Ovary (tissue), 9 donors: Measurements from ENCODE around the gene CILP. TPM values are rescaled to one million over a fixed set of nuclear protein-coding genes. Genes with fewer than 3 reads are reported as not detected.
A peak's percentile ranks its signal among the peaks of the same experiment; 100 is the strongest.
"Not testable (repeated sequence)": the region's sequence is repeated elsewhere in the genome, so short reads cannot be mapped to it uniquely, and the experiment has no call there.

Experiments used
- DNase-seq, 5 donors: peaks; one replicate each; pipeline ENCODE4 v3.0.0-alpha.2; 2019 to 2020
- H3K27ac ChIP-seq, 2 donors: fragments of 200-600 bp; one replicate each; pipeline versions ENCODE4 v1.5.1 to v1.8.0; 2019 to 2022
- H3K27me3 ChIP-seq: fragments of 200-600 bp; one replicate; pipeline ENCODE4 v1.8.0; 2022
- H3K36me3 ChIP-seq: fragments of 200-600 bp; sonication (generic); one replicate; pipeline ENCODE4 v1.5.1; 2019
- H3K4me1 ChIP-seq: one replicate; pipeline ENCODE4 v1.8.1; 2013; ENCODE audit warnings: mild to moderate bottlenecking, moderate library complexity; ENCODE audit not compliant: insufficient read depth
- H3K4me3 ChIP-seq: fragments of 200-600 bp; sonication (generic); one replicate; pipeline ENCODE4 v1.5.1; 2017
- H3K9me3 ChIP-seq, 2 donors: fragments of 200-600 bp in 1 of 2; sonication (generic) in 1 of 2; one replicate each; pipeline versions ENCODE4 v1.5.1 to v1.8.1; 2013 to 2019; ENCODE audit warnings: mild to moderate bottlenecking in 1 of 2, moderate library complexity in 1 of 2
- EP300 ChIP-seq: sonication (generic); formaldehyde crosslinking; IDR thresholded peaks from one replicate; pipeline ENCODE4 v1.6.1; 2017; ENCODE audit warnings: antibody characterized with exemption
- POLR2A ChIP-seq: fragments of 450-650 bp; IDR thresholded peaks from one replicate; pipeline ENCODE4 v1.6.1; 2017; ENCODE audit warnings: antibody characterized with exemption, mild to moderate bottlenecking, moderate library complexity
- WGBS, 3 donors: extraction: QIAGEN DNeasy Blood & Tissue Kit in 1 of 3; methylation state at CpG; one replicate each; pipeline versions ENCODE4 v1.1.5 to v1.1.7; 2013 to 2017; 5-methylcytosine and 5-hydroxymethylcytosine counted together
- intact Hi-C, 4 donors: fragments of 100-400 bp; cut with DNase I; formaldehyde crosslinking; loops; one replicate each; pipeline versions ENCODE4 v1.11.0 to v1.15.1; 2022 to 2023
- polyA plus RNA-seq, 2 donors: library from polyadenylated mRNA; stranded (reverse); fragments of 200-250 nt in 1 of 2; fragments of 350-450 nt in 1 of 2; fragmentation: Illumina TruSeq in 1 of 2; extraction: RNeasy Lipid Tissue Mini Kit (QIAGEN cat#74804) in 1 of 2; gene quantifications; one replicate each; pipeline ENCODE4 v1.2.3, GENCODE V29; 2013 to 2014
- total RNA-seq, 7 donors: library from RNA; depleted of rRNA in 2 of 7; stranded (reverse); fragments of >200 nt in 2 of 7; fragmentation: NEBNext Ultra II Directional in 3 of 7; extraction: Animal tissue kit (Norgen Biotek cat#: 25700) in 3 of 7; gene quantifications; one replicate each; pipeline versions ENCODE4 v1.1.0 to v1.2.4, GENCODE V29; 2016 to 2023
- TF ChIP-seq, protein P1 (sequence below), 3 donors: fragments of 450-650 bp in 2 of 3; fragments of 200-600 bp in 1 of 3; IDR thresholded peaks; one replicate each; pipeline versions ENCODE4 v1.5.1 to v1.8.0; 2016 to 2022; ENCODE audit warnings: antibody characterized with exemption in 3 of 3, mild to moderate bottlenecking in 1 of 3
- donor health status: DM: no; HTN: no; CAD: no; lungs with moderate emphysema.
- donor health status: DM: no; HTN: no; CAD: no.
- donor health status: Bipolar disorder and iron deficiency.
- donor health status: DM: yes; HTN: yes; CAD: no.
- donor health status: DM: no; HTN: no; CAD: no.
- donor health status: DM: yes; HTN: yes; CAD: no.

Gene CILP
- total and polyA plus RNA-seq, 9 donors, result 1.2 to 34.1 (median 4.6) TPM

DNA sequence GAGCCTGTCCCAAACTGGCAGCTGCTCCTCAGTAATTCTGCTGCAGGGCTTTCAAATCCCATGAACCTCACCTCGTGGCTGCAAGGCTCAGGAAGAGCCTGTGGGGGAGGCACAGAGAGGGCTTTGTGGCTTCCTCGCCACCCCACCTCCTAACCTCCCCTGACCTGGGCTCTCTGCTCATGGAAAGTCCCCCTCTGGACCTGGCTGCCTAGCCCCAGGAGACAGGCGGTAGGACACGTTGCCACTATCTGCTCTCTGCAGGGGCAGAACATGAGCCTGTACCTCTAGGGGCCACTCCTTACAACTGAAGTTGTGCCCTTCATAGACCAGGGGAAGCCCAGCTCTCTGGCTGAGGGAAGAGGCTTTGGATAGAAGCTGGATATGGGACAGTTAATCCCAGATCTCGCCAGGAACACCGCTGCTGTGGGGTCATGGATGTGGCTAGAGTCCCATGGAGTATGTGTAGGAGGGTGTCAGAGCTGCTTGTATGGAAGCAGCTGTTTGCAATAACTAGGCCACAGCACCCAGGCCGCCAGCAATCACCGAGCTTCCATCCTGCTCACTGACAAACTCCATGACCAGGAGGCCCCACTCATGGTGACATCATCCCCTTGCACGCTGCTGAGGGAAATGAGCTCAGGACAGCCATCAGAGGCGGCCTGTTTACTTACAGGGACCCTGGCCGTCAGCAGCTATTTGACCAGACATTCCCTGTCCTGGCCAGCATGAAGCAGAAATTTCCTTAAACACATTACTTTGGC, 34.0 kb upstream of the CILP start:
- H3K4me1 ChIP-seq, result peaks cover 7% of the 10 kb centered on the region
- H3K36me3 ChIP-seq, result no peaks in the 10 kb centered on the region
- TF ChIP-seq, protein P1, sequence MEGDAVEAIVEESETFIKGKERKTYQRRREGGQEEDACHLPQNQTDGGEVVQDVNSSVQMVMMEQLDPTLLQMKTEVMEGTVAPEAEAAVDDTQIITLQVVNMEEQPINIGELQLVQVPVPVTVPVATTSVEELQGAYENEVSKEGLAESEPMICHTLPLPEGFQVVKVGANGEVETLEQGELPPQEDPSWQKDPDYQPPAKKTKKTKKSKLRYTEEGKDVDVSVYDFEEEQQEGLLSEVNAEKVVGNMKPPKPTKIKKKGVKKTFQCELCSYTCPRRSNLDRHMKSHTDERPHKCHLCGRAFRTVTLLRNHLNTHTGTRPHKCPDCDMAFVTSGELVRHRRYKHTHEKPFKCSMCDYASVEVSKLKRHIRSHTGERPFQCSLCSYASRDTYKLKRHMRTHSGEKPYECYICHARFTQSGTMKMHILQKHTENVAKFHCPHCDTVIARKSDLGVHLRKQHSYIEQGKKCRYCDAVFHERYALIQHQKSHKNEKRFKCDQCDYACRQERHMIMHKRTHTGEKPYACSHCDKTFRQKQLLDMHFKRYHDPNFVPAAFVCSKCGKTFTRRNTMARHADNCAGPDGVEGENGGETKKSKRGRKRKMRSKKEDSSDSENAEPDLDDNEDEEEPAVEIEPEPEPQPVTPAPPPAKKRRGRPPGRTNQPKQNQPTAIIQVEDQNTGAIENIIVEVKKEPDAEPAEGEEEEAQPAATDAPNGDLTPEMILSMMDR (IDR thresholded peaks at IDR 0.05), result no peak
- peak; percentile 12 for TF ChIP-seq POLR2A
- intact Hi-C loops, result no loop called here
- no peaks in the 10 kb centered on the region for H3K27me3 ChIP-seq
- H3K27ac ChIP-seq, result peak overlapping the region; percentile 23 to 37
- DNase-seq, result peak; percentile 39 to 72 (median 66)
- no peaks in the 10 kb centered on the region for H3K9me3 ChIP-seq
- WGBS, 3 donors, result 33 to 42% (median 38%) methylated on average over 11 of the region's 11 CpGs
- H3K4me3 ChIP-seq, result no peak overlapping the region

DNA sequence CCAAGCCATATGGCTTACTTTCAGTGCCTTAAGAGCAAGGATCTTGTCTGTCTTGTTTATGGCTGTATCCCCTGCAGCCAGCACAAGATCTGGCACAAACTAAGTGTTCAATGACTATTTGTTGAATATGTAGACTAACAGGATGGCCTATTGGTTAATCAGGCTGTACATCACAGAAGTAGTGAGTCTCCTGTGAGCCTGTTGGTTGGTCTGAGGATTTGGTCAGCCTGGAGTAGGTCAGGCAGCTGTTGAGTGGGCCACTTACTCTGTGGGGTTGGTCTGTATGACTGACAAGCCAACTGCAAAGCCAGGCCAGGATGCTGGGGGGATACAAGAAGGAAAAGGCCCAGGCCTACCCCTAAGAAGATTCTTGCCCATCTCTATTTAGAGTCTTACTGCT, 33.4 kb upstream of the CILP start:
- no peaks in the 10 kb centered on the region for H3K27me3 ChIP-seq
- no peaks in the 10 kb centered on the region for H3K9me3 ChIP-seq
- no peak overlapping the region for H3K4me3 ChIP-seq
- no peak for TF ChIP-seq POLR2A
- no peak for TF ChIP-seq EP300
- TF ChIP-seq, protein P1 (IDR thresholded peaks at IDR 0.05), result no peak
- no peak for DNase-seq
- peaks cover 7% of the 10 kb centered on the region for H3K4me1 ChIP-seq
- H3K27ac ChIP-seq, result peak overlapping the region in 1 of 2 donors; percentile 23
- intact Hi-C loops, result no loop called here
- no peaks in the 10 kb centered on the region for H3K36me3 ChIP-seq

DNA sequence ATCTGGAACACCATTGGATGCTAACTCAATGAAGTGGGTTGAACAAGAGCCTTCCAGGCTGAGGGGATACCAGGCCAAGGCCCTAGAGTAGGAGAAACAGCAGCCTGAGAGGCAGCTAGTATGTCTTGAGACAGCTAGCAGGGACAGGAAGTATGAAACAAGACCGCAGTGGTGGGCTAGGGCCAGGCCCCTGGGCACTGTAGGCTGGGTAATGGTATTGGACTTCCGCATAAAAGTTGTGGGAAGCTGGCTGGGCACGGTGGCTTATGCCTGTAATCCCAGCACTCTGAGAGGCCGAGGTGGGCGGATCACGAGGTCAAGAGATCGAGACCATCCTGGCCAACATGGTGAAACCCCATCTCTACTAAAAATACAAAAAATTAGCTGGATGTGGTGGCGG, 25.2 kb upstream of the CILP start:
- WGBS, 3 donors, result 94 to 98% (median 95%) methylated on average over 8 of the region's 8 CpGs
- H3K9me3 ChIP-seq, H3K27me3 ChIP-seq, DNase-seq, H3K4me3 ChIP-seq, H3K36me3 ChIP-seq, H3K4me1 ChIP-seq, intact Hi-C loops, H3K27ac ChIP-seq: not testable (repeated sequence)

DNA sequence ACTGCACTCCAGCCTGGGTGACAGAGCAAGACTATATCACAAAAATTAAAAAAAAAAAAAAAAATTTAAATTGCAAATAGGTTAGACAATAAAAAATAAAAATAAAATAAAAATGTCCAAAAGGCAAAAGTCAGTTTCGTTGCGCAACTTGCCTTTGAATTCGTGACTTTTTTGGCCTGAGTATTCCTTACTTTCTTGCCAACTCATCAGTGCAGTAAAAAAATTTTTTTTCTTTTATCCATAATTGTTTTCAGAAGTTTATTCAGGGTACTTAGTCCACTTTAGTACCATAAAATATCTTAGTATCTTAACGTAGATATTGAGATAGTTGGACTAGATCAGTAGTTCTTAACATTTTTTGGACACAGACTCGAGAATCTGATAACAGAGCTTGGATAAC, 22.4 kb upstream of the CILP start:
- no peak for DNase-seq
- H3K27ac ChIP-seq, result no peak overlapping the region
- 56 to 76% (median 70%) methylated on average over 5 of the region's 5 CpGs for WGBS, 3 donors

DNA sequence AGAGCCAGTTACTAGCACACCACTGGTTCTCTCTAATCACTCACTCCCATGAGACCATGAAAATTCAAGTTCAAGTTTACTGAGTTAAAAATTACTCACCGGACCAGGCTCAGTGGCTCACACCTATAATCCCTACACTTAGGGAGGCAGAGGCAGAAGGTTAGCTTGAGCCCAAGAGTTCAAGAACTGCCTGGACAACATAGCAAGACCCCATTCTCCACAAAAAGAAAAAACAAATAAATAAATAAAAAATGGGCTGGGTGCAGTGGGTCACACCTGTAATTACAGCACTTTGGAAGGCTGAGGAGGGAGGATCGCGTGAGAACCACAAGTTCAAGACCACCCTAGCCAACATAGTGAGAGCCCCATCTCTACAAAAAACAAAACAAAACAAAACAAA, 21.2 kb upstream of the CILP start:
- no peak overlapping the region for H3K27ac ChIP-seq
- intact Hi-C loops, result no loop called here
- no peaks in the 10 kb centered on the region for H3K36me3 ChIP-seq
- TF ChIP-seq, protein P1 (IDR thresholded peaks at IDR 0.05), result no peak
- TF ChIP-seq EP300, result no peak
- TF ChIP-seq POLR2A, result no peak
- WGBS, 3 donors, result 91 to 94% (median 94%) methylated on average over 3 of the region's 3 CpGs
- H3K27me3 ChIP-seq, result no peaks in the 10 kb centered on the region
- H3K4me3 ChIP-seq, result no peak overlapping the region
- no peak for DNase-seq
- H3K4me1 ChIP-seq, result no peaks in the 10 kb centered on the region
- no peaks in the 10 kb centered on the region for H3K9me3 ChIP-seq

More for the DNA sequence above, 22.4 kb upstream of the CILP start:
- no peak overlapping the region for H3K4me3 ChIP-seq
- no peaks in the 10 kb centered on the region for H3K9me3 ChIP-seq
- TF ChIP-seq POLR2A, result no peak
- no peak for TF ChIP-seq EP300
- TF ChIP-seq, protein P1 (IDR thresholded peaks at IDR 0.05), result no peak
- intact Hi-C loops, result no loop called here
- no peaks in the 10 kb centered on the region for H3K4me1 ChIP-seq
- H3K36me3 ChIP-seq, result no peaks in the 10 kb centered on the region
- H3K27me3 ChIP-seq, result no peaks in the 10 kb centered on the region
